SK-N-SH treated with all-trans-retinoic acid at 6 μM for 48 hours (cell line): Measurements from ENCODE around the gene WWTR1.

Experiments
- ATAC-seq: fragments of 200-7000 bp; cut with Tn5 transposase; 3 replicates; pipeline ENCODE4 v1.9.1; 2020; ENCODE audit warnings: mild to moderate bottlenecking, moderate library complexity
- ARNTL ChIP-seq: fragments of 450-650 bp; formaldehyde crosslinking; IDR thresholded peaks from 2 replicates; pipeline ENCODE4 v1.5.0; 2020; ENCODE audit warnings: low read depth, mild to moderate bottlenecking, moderate library complexity, borderline replicate concordance
- BACH2 ChIP-seq: fragments of 250-450 bp; sonication (Bioruptor Pico); IDR thresholded peaks from 2 replicates; pipeline ENCODE4 v1.9.0; 2021; ENCODE audit warnings: mild to moderate bottlenecking, borderline replicate concordance
- CSDC2 ChIP-seq: fragments of 250-450 bp; sonication (Bioruptor Pico); IDR thresholded peaks from 2 replicates; pipeline ENCODE4 v1.5.0; 2020; ENCODE audit warnings: mild to moderate bottlenecking, moderate library complexity
- ESRRG ChIP-seq: fragments of 250-450 bp; sonication (Bioruptor Pico); IDR thresholded peaks from 2 replicates; pipeline ENCODE4 v1.6.1; 2021; ENCODE audit warnings: mild to moderate bottlenecking
- ISL1 ChIP-seq: fragments of 250-450 bp; sonication (Bioruptor Pico); IDR thresholded peaks from 2 replicates; pipeline ENCODE4 v2.1.2; 2022; ENCODE audit warnings: mild to moderate bottlenecking, moderate library complexity
- OSR1 ChIP-seq: fragments of 250-450 bp; sonication (Bioruptor Pico); IDR thresholded peaks from 2 replicates; pipeline ENCODE4 v1.8.0; 2022; ENCODE audit warnings: moderate library complexity, mild to moderate bottlenecking, inconsistent platforms
- PPARA ChIP-seq: fragments of 250-450 bp; sonication (Bioruptor Pico); IDR thresholded peaks from 2 replicates; pipeline ENCODE4 v1.5.0; 2020; ENCODE audit warnings: mild to moderate bottlenecking, borderline replicate concordance
- RARB ChIP-seq: fragments of 250-450 bp; sonication (Bioruptor Pico); IDR thresholded peaks from 2 replicates; pipeline ENCODE4 v1.8.0; 2021; ENCODE audit warnings: mild to moderate bottlenecking, moderate library complexity
- TCF4 ChIP-seq: fragments of 250-450 bp; sonication (Bioruptor Pico); IDR thresholded peaks from 2 replicates; pipeline ENCODE4 v1.8.0; 2021; ENCODE audit warnings: mild to moderate bottlenecking, moderate library complexity, borderline replicate concordance
- TOX ChIP-seq: fragments of 250-450 bp; sonication (Bioruptor Pico); IDR thresholded peaks from 2 replicates; pipeline ENCODE4 v1.8.0; 2021; ENCODE audit warnings: mild to moderate bottlenecking, moderate library complexity, borderline replicate concordance
- ZFP3 ChIP-seq: fragments of 250-450 bp; sonication (Bioruptor Pico); IDR thresholded peaks from 2 replicates; pipeline ENCODE4 v1.5.0; 2020; ENCODE audit warnings: mild to moderate bottlenecking, moderate library complexity
- ZFP30 ChIP-seq: fragments of 450-650 bp; formaldehyde crosslinking; IDR thresholded peaks from 2 replicates; pipeline ENCODE4 v1.5.0; 2022; ENCODE audit warnings: mild to moderate bottlenecking, moderate library complexity
- ZNF565 ChIP-seq: fragments of 450-650 bp; formaldehyde crosslinking; conservative IDR thresholded peaks from 2 replicates; pipeline ENCODE4 v1.5.0; 2020; ENCODE audit warnings: low read depth, mild to moderate bottlenecking, moderate library complexity
- ZNF70 ChIP-seq: fragments of 450-650 bp; formaldehyde crosslinking; IDR thresholded peaks from 2 replicates; pipeline ENCODE4 v1.5.0; 2020; ENCODE audit warnings: mild to moderate bottlenecking, moderate library complexity
- ZNF8 ChIP-seq: fragments of 450-650 bp; formaldehyde crosslinking; IDR thresholded peaks from 2 replicates; pipeline ENCODE4 v1.5.0; 2020; ENCODE audit warnings: mild to moderate bottlenecking, moderate library complexity
- TF ChIP-seq, protein P1 (sequence below): fragments of 250-450 bp; sonication (Bioruptor Pico); IDR thresholded peaks from 2 replicates; pipeline ENCODE4 v1.8.0; 2020; ENCODE audit warnings: mild to moderate bottlenecking, moderate library complexity, borderline replicate concordance
- TF ChIP-seq, protein P2 (sequence below): fragments of 250-450 bp; sonication (Bioruptor Pico); IDR thresholded peaks from 2 replicates; pipeline ENCODE4 v1.8.0; 2021; ENCODE audit warnings: low read depth, mild to moderate bottlenecking, moderate library complexity, borderline replicate concordance
- TF ChIP-seq, protein P3 (sequence below): fragments of 250-450 bp; sonication (Bioruptor Pico); IDR thresholded peaks from 2 replicates; pipeline ENCODE4 v1.5.1; 2021; ENCODE audit warnings: mild to moderate bottlenecking, moderate library complexity
- TF ChIP-seq, protein P4 (sequence below): fragments of 250-450 bp; sonication (Bioruptor Pico); IDR thresholded peaks from 2 replicates; pipeline ENCODE4 v1.5.0; 2020; ENCODE audit warnings: mild to moderate bottlenecking, moderate library complexity
- TF ChIP-seq, protein P5 (sequence below): fragments of 250-450 bp; sonication (Bioruptor Pico); IDR thresholded peaks from 2 replicates; pipeline ENCODE4 v1.5.1; 2020; ENCODE audit warnings: low read depth, mild to moderate bottlenecking, moderate library complexity

The WWTR1 gene

DNA sequence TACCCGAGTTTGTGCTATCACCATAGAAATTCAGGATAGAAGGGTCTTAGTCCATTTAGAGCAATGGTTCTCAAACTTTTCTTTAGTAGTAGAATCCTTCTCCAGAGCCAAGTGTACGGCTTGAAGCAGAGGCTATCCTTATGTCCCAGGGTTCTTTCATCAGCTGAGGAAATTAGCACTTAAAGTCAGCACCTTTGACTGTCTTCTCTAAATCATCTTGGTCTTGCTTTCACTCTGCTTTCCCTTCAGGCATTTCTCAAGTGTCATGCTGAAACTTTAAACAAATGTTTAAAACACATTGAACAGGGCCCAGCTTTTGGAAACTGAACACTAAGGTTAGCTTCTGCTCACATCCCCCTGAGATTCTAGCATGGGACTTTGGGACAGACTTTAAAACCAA lies 105.1 kb downstream of the WWTR1 start:
- ATAC-seq = no peak
- TF ChIP-seq, protein P1, sequence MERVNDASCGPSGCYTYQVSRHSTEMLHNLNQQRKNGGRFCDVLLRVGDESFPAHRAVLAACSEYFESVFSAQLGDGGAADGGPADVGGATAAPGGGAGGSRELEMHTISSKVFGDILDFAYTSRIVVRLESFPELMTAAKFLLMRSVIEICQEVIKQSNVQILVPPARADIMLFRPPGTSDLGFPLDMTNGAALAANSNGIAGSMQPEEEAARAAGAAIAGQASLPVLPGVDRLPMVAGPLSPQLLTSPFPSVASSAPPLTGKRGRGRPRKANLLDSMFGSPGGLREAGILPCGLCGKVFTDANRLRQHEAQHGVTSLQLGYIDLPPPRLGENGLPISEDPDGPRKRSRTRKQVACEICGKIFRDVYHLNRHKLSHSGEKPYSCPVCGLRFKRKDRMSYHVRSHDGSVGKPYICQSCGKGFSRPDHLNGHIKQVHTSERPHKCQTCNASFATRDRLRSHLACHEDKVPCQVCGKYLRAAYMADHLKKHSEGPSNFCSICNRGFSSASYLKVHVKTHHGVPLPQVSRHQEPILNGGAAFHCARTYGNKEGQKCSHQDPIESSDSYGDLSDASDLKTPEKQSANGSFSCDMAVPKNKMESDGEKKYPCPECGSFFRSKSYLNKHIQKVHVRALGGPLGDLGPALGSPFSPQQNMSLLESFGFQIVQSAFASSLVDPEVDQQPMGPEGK (CRISPR knock-in tag) = no peak
- TF ChIP-seq TCF4 (no peak), OSR1 (CRISPR knock-in tag) (no peak), RARB (CRISPR knock-in tag) (no peak), ZFP30 (CRISPR knock-in tag) (no peak), ESRRG (CRISPR knock-in tag) (no peak), ARNTL (CRISPR knock-in tag) (no peak), PPARA (CRISPR knock-in tag) (no peak), TOX (CRISPR knock-in tag) (no peak), BACH2 (CRISPR knock-in tag) (no peak), ISL1 (CRISPR knock-in tag) (no peak), ZNF8 (CRISPR knock-in tag) (no peak), ZNF70 (CRISPR knock-in tag) (no peak), ZNF565 (CRISPR knock-in tag) (no peak), CSDC2 (CRISPR knock-in tag) (no peak)
- TF ChIP-seq, protein P2, sequence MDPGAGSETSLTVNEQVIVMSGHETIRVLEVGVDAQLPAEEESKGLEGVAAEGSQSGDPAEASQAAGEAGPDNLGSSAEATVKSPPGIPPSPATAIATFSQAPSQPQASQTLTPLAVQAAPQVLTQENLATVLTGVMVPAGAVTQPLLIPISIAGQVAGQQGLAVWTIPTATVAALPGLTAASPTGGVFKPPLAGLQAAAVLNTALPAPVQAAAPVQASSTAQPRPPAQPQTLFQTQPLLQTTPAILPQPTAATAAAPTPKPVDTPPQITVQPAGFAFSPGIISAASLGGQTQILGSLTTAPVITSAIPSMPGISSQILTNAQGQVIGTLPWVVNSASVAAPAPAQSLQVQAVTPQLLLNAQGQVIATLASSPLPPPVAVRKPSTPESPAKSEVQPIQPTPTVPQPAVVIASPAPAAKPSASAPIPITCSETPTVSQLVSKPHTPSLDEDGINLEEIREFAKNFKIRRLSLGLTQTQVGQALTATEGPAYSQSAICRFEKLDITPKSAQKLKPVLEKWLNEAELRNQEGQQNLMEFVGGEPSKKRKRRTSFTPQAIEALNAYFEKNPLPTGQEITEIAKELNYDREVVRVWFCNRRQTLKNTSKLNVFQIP = no peak
- TF ChIP-seq, protein P3, sequence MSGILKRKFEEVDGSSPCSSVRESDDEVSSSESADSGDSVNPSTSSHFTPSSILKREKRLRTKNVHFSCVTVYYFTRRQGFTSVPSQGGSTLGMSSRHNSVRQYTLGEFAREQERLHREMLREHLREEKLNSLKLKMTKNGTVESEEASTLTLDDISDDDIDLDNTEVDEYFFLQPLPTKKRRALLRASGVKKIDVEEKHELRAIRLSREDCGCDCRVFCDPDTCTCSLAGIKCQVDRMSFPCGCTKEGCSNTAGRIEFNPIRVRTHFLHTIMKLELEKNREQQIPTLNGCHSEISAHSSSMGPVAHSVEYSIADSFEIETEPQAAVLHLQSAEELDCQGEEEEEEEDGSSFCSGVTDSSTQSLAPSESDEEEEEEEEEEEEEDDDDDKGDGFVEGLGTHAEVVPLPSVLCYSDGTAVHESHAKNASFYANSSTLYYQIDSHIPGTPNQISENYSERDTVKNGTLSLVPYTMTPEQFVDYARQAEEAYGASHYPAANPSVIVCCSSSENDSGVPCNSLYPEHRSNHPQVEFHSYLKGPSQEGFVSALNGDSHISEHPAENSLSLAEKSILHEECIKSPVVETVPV (CRISPR knock-in tag) = no peak
- TF ChIP-seq, protein P4, sequence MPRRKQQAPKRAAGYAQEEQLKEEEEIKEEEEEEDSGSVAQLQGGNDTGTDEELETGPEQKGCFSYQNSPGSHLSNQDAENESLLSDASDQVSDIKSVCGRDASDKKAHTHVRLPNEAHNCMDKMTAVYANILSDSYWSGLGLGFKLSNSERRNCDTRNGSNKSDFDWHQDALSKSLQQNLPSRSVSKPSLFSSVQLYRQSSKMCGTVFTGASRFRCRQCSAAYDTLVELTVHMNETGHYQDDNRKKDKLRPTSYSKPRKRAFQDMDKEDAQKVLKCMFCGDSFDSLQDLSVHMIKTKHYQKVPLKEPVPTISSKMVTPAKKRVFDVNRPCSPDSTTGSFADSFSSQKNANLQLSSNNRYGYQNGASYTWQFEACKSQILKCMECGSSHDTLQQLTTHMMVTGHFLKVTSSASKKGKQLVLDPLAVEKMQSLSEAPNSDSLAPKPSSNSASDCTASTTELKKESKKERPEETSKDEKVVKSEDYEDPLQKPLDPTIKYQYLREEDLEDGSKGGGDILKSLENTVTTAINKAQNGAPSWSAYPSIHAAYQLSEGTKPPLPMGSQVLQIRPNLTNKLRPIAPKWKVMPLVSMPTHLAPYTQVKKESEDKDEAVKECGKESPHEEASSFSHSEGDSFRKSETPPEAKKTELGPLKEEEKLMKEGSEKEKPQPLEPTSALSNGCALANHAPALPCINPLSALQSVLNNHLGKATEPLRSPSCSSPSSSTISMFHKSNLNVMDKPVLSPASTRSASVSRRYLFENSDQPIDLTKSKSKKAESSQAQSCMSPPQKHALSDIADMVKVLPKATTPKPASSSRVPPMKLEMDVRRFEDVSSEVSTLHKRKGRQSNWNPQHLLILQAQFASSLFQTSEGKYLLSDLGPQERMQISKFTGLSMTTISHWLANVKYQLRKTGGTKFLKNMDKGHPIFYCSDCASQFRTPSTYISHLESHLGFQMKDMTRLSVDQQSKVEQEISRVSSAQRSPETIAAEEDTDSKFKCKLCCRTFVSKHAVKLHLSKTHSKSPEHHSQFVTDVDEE (CRISPR knock-in tag) = no peak
- TF ChIP-seq, protein P5, sequence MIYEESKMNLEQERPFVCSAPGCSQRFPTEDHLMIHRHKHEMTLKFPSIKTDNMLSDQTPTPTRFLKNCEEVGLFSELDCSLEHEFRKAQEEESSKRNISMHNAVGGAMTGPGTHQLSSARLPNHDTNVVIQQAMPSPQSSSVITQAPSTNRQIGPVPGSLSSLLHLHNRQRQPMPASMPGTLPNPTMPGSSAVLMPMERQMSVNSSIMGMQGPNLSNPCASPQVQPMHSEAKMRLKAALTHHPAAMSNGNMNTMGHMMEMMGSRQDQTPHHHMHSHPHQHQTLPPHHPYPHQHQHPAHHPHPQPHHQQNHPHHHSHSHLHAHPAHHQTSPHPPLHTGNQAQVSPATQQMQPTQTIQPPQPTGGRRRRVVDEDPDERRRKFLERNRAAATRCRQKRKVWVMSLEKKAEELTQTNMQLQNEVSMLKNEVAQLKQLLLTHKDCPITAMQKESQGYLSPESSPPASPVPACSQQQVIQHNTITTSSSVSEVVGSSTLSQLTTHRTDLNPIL = no peak

DNA sequence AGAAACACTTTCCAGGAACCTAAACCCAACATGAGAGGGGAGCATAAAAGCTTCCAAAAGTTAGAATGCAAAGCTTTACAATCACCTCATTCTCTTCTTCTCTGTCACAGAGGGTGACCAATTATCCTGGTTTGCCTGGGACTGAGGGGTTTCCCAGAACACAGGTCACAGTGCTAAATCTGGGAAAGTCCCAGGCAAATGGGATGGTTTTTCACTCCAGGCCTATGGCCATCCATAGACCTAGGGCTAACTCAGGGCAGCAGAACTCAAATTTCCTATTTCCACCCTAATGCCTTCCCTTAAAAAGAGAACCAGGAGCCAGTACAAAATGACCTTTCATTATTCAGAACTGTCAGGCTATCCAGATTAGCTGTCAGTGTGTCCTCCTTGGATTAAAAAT lies 106.3 kb downstream of the WWTR1 start:
- ATAC-seq = no peak
- TF ChIP-seq ZFP3 (CRISPR knock-in tag) (no peak), RARB (CRISPR knock-in tag) (no peak)
- TF ChIP-seq, all 23 proteins: peak for 0

DNA sequence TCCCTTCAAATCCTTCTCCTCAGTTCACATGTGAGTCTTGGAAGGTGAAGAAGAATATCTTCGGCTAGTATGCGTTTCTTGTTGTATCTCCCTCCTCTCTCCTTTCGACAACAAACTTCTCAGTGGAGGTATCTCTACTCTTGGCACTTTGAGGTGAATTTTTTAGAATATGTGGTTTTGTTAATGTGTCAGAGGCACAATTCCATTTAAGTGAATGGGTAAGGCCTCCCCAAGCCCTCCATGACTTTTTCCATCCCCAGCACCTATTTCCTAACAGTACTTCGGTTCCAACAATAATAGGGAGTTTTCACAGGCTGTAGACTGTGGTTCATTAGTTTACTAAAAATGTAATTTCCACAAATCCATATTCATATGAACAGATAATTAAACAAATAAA lies 109.2 kb downstream of the WWTR1 start:
- TF ChIP-seq ESRRG (CRISPR knock-in tag) (no peak), TOX (CRISPR knock-in tag) (no peak), ARNTL (CRISPR knock-in tag) (no peak), OSR1 (CRISPR knock-in tag) (no peak), RARB (CRISPR knock-in tag) (no peak)
- no peak for ATAC-seq
